Measurements from ENCODE around the gene PPP4C.

PPP4C gene

GRCh38 chr16:30110661-30111060, 34.9 kb downstream of the PPP4C start:
- Histone ChIP-seq H3K9me2 (replicated peaks; ENCODE audit: control insufficient read depth, low read length) (no peaks in the 10 kb centered on the region), H3K4me3 (ENCODE audit: low read length) (no peak overlapping the region), H3K27me3 (ENCODE audit: control insufficient read depth, low read length) (no peaks in the 10 kb centered on the region), H3K9me3 (ENCODE audit: control insufficient read depth, insufficient read depth, low read length) (no peaks in the 10 kb centered on the region), H3K36me3 (ENCODE audit: control insufficient read depth, low read length) (peaks cover 3% of the 10 kb centered on the region; the same call in 1 of the 2 replicates), H3K4me2 (ENCODE audit: low read length) (no peak overlapping the region), H3K79me2 (ENCODE audit: control insufficient read depth, low read length) (no peaks in the 10 kb centered on the region), H3K27ac (ENCODE audit: low read depth, low read length) (no peak overlapping the region), H3K4me1 (ENCODE audit: control insufficient read depth, low read length) (peaks cover 22% of the 10 kb centered on the region), H3F3A (ENCODE audit: control insufficient read depth, insufficient read depth) (no peaks in the 10 kb centered on the region), H4K20me1 (ENCODE audit: control insufficient read depth, insufficient read depth, low read depth, low read length) (no peaks in the 10 kb centered on the region)
- no peak for TF ChIP-seq EZH2phosphoT487 (IDR thresholded peaks at IDR 0.05; ENCODE audit: borderline replicate concordance, low read length)
- TF ChIP-seq CTCF (IDR thresholded peaks at IDR 0.05; ENCODE audit: low read depth, low read length, poor library complexity, severe bottlenecking) = no peak

- H3K4me3 ChIP-seq (ENCODE audit: low read length) = no peak overlapping the region
- no peaks in the 10 kb centered on the region for H4K20me1 ChIP-seq (ENCODE audit: control insufficient read depth, insufficient read depth, low read depth, low read length)
- H3K9me3 ChIP-seq (ENCODE audit: control insufficient read depth, insufficient read depth, low read length) = no peaks in the 10 kb centered on the region
- no peaks in the 10 kb centered on the region for H3K27me3 ChIP-seq (ENCODE audit: control insufficient read depth, low read length)
- peaks cover 12% of the 10 kb centered on the region for H3K36me3 ChIP-seq (ENCODE audit: control insufficient read depth, low read length)
- peaks cover 22% of the 10 kb centered on the region for H3K4me1 ChIP-seq (ENCODE audit: control insufficient read depth, low read length)
- TF ChIP-seq CTCF (IDR thresholded peaks at IDR 0.05; ENCODE audit: low read depth, low read length, poor library complexity, severe bottlenecking) (peak; percentile 92), EZH2phosphoT487 (IDR thresholded peaks at IDR 0.05; ENCODE audit: borderline replicate concordance, low read length) (no peak)
- H3K27ac ChIP-seq (ENCODE audit: low read depth, low read length) = no peak overlapping the region
- no peaks in the 10 kb centered on the region for H3F3A ChIP-seq (ENCODE audit: control insufficient read depth, insufficient read depth)
- peak overlapping the region; percentile 21; the same call in 1 of the 2 replicates for H3K4me2 ChIP-seq (ENCODE audit: low read length)
- H3K79me2 ChIP-seq (ENCODE audit: control insufficient read depth, low read length) = no peaks in the 10 kb centered on the region
- no peaks in the 10 kb centered on the region for H3K9me2 ChIP-seq (replicated peaks; ENCODE audit: control insufficient read depth, low read length)
Measured at GRCh38 chr16:30112197-30113030, 36.6 kb downstream of the PPP4C start.

GRCh38 chr16:30113031-30113710, 37.4 kb downstream of the PPP4C start, which contains the start of gene GDPD3:
TSS of gene GDPD3 (minus strand) at chr16:30113537. CDS start at chr16:30113478, 59 bp downstream.
- Histone ChIP-seq H3K4me1 (ENCODE audit: control insufficient read depth, low read length) (peaks cover 22% of the 10 kb centered on the region), H4K20me1 (ENCODE audit: control insufficient read depth, insufficient read depth, low read depth, low read length) (no peaks in the 10 kb centered on the region), H3K27me3 (ENCODE audit: control insufficient read depth, low read length) (no peaks in the 10 kb centered on the region), H3F3A (ENCODE audit: control insufficient read depth, insufficient read depth) (no peaks in the 10 kb centered on the region), H3K27ac (ENCODE audit: low read depth, low read length) (no peak within 1 kb of the TSS), H3K9me3 (ENCODE audit: control insufficient read depth, insufficient read depth, low read length) (no peaks in the 10 kb centered on the region), H3K36me3 (ENCODE audit: control insufficient read depth, low read length) (peaks cover 20% of the 10 kb centered on the region), H3K79me2 (ENCODE audit: control insufficient read depth, low read length) (no peaks in the 10 kb centered on the region), H3K4me2 (ENCODE audit: low read length) (peak within 1 kb of the TSS; percentile 21; the same call in 1 of the 2 replicates), H3K9me2 (replicated peaks; ENCODE audit: control insufficient read depth, low read length) (no peaks in the 10 kb centered on the region), H3K4me3 (ENCODE audit: low read length) (no peak within 1 kb of the TSS)
- no peak for TF ChIP-seq CTCF (IDR thresholded peaks at IDR 0.05; ENCODE audit: low read depth, low read length, poor library complexity, severe bottlenecking)
- TF ChIP-seq EZH2phosphoT487 (IDR thresholded peaks at IDR 0.05; ENCODE audit: borderline replicate concordance, low read length) = no peak

All from DOHH2 (cell line).